AG10803 (cell line): ENCODE data around the gene MYL9.

Experiments
- DNase-seq: peaks from one replicate; pipeline ENCODE4 v3.0.0; 2010; ENCODE audit warnings: low read depth
- H3K4me3 ChIP-seq: 2 replicates; pipeline ENCODE4 v1.5.1; 2011; ENCODE audit warnings: mild to moderate bottlenecking, low read length, control low read depth
- CTCF ChIP-seq: conservative IDR thresholded peaks from 2 replicates; pipeline ENCODE4 v1.5.1; 2011; ENCODE audit warnings: mild to moderate bottlenecking, low read length, control low read depth, inconsistent platforms

The MYL9 gene

GRCh38 chr20:36547186-36548005, 6.1 kb downstream of the MYL9 start:
- TF ChIP-seq CTCF = no peak
- DNase-seq = no peak
- H3K4me3 ChIP-seq = no peak overlapping the region

GRCh38 chr20:36548006-36548315, 6.6 kb downstream of the MYL9 start:
- no peak for TF ChIP-seq CTCF
- H3K4me3 ChIP-seq = no peak overlapping the region
- DNase-seq = no peak

GRCh38 chr20:36548704-36549627, 7.6 kb downstream of the MYL9 start:
- DNase-seq = no peak
- no peak for TF ChIP-seq CTCF
- H3K4me3 ChIP-seq = no peak overlapping the region

- no peak for DNase-seq
- TF ChIP-seq CTCF = no peak
- H3K4me3 ChIP-seq = no peak overlapping the region
These were observed 8.3 kb downstream of the MYL9 start for GRCh38 chr20:36549628-36549941.

GRCh38 chr20:36549942-36550789, 8.8 kb downstream of the MYL9 start:
- no peak for TF ChIP-seq CTCF
- no peak overlapping the region for H3K4me3 ChIP-seq
- DNase-seq = no peak

GRCh38 chr20:36550790-36551299, 9.5 kb downstream of the MYL9 start:
- DNase-seq = no peak
- H3K4me3 ChIP-seq = no peak overlapping the region
- no peak for TF ChIP-seq CTCF
